Occipital lobe (tissue), 2 donors: ENCODE measurements around the gene KRT74. TPM values are rescaled to one million over a fixed set of nuclear protein-coding genes. Genes with fewer than 3 reads are reported as not detected.
"Not testable (repeated sequence)": the region's sequence is repeated elsewhere in the genome, so short reads cannot be mapped to it uniquely, and the experiment has no call there.

ENCODE experiments used
- DNase-seq: peaks from one replicate; lab custom pipeline; 2025; lab: John Stamatoyannopoulos, UW
- total RNA-seq: library from RNA; depleted of rRNA; stranded (reverse); fragments of >200 nt; gene quantifications from one replicate; pipeline ENCODE4 v1.2.3, GENCODE V29; 2014

Gene KRT74
- total RNA-seq, 1 donor from 2014 or later, result not detected

- DNase-seq, result no peak
Observed at GRCh38 chr12:52603314-52603713, 29.7 kb upstream of the KRT74 start.

DNA sequence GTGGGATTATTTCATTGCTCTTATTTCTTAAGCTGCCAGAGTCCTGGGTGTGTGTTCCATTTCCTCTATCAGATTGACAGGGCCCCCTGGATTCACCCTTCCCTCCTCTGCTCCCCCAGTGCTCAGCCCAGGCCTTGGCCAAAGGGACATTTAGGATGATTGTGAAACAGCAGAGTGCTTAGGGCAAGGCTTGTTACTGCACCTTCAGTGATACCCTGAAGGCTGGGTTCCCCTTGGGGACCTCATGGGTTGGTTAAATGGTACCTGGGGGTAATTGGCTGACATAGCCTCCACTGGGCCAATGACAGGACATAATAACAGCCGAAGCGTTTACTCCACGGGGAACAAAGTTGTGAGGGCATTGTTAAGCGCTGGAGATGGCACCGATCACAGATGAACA, 28.9 kb upstream of the KRT74 start:
- DNase-seq, result no peak

DNA sequence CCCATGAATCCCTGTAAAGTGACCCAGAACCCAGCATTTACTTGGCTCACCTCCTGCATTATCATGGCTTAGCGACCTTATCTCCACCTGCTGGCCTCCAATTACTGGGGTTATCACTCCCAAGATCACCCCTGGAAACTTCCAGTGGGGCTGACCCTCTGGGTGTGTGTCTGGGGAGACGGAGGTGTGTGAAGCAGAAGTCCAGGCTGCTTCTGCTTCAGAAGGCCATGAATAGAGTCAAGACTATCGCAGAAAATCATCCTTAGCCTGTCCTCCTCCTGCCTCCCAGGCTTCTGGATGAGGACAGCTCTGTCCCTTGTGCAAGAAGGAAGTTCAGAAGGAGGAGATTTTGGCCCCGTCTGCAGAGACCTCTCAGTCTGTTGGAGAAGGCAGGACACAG, 28.0 kb upstream of the KRT74 start:
- no peak for DNase-seq

DNA sequence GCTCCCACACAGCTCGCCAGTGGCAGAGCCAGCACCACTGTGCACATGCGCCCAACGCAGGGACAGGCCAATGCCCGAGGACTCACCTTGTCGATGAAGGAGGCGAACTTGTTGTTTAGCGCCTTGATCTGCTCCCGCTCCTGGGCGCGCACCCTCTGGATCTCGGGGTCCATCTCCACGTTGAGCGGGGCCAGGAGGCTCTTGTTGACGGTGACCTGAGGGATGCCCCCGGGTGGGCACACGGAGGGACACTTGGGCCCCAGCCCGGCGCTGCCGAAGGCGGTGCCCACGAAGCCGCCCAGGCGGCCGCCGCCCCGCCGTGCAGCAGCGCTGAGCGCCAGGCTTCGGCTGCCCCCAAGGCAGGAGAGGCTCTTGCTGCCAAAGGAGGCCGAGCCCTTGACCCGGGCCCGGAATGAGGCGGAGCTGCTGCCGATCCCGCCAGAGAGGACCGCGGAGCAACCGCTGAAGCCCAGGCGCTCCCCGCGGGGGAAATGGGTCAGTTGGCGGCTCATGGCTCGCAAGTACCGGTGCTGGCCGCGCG, 27.4 kb upstream of the KRT74 start, which contains the start of gene KRT72:
Gene KRT72 (minus strand): TSS at position 523 of the 541 bp plus-strand sequence. CDS start 11 bp downstream, at position 512.
- no peak for DNase-seq

DNA sequence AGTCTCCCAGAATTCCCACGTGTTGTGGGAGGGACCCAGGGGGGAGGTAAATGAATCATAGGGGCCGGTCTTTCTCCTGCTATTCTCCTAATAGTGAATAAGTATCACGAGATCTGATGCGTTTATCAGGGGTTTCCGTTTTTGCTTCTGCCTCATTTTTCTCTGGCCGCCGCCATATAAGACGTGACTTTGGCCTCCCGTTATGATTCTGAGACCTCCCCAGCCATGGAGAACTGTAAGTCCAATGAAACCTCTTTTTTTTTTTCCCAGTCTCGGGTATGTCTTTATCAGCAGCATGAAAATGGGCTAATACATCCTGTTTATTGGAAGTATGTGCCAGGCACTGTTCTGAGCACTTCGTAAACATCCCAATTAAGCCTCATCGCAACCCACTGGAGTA, 26.8 kb upstream of the KRT74 start:
- no peak for DNase-seq

GRCh38 chr12:52600071-52600470, 26.4 kb upstream of the KRT74 start:
- no peak for DNase-seq

- no peak for DNase-seq
Observed at GRCh38 chr12:52598966-52599365, 25.3 kb upstream of the KRT74 start.

- not testable (repeated sequence) for DNase-seq
Observed at GRCh38 chr12:52594237-52594636, 20.6 kb upstream of the KRT74 start.

GRCh38 chr12:52591521-52591920, 17.9 kb upstream of the KRT74 start:
- DNase-seq, result no peak

DNA sequence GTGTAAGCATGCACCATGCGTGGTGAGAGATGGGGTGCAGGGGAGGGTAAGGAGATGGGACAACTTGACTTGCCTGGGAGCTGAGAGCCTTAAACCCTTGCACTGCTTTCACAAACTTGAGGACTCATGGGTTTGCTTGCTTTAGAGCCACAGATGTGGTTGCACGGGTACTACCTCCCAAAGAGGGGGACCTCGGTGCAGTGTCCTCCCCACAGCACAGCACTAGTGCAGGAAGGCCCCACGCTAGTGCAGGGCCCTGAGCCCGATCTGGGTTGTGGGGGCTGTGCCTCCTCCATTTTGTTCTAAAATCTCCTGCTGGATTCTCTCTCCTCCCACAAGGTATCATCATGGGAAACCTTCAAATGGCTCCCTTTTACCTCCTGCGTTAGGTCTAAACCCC, 16.4 kb upstream of the KRT74 start:
- no peak for DNase-seq

DNA sequence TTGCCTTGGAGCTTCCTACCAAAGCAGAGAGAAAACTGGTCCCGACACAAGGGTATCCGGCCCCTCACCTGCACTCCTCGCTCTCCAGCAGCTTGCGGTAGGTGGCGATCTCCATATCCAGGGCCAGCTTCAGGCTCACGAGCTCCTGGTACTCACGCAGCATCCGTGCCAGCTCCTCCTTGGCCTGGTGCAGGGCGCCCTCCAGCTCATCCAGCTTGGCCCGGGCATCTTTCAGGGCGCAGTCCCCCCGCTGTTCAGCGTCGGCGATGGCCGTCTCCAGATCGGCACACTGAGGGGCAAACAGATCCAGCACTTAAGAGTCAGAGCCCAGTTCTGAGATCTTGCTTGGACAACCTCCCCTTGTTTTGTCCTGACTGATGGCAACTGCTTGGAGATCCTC, 13.9 kb upstream of the KRT74 start:
- no peak for DNase-seq

- no peak for DNase-seq
Observed at GRCh38 chr12:52585946-52586345, 12.3 kb upstream of the KRT74 start.

- no peak for DNase-seq
Observed at GRCh38 chr12:52585066-52585465, 11.4 kb upstream of the KRT74 start.

- DNase-seq, result no peak
Observed at GRCh38 chr12:52584156-52584682, 10.6 kb upstream of the KRT74 start.

DNA sequence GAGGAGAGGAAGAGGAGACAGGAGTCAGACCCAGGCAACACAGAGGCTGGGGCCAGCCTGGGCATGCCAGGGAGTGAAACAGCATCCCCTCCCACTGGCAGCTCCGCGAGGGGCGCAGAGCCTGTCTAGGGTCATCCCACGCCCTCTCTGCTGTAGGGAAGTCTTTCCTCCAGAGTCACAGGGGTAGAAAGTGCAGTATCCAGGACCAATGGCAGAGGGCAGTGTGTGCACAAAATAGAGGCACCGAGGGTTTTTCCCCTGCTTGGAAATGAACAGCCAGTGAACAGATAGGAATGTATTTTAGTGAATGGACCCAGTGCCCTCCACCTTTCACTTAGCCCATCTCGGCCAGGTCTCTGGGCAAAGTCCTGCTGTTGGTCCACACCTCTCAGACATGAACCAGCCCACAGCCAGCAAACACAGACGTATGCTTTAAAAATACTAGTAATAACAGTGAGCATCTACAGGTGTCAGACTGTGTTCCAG, 9.4 kb upstream of the KRT74 start:
- no peak for DNase-seq

GRCh38 chr12:52582486-52582885, 8.8 kb upstream of the KRT74 start:
- DNase-seq, result no peak

DNA sequence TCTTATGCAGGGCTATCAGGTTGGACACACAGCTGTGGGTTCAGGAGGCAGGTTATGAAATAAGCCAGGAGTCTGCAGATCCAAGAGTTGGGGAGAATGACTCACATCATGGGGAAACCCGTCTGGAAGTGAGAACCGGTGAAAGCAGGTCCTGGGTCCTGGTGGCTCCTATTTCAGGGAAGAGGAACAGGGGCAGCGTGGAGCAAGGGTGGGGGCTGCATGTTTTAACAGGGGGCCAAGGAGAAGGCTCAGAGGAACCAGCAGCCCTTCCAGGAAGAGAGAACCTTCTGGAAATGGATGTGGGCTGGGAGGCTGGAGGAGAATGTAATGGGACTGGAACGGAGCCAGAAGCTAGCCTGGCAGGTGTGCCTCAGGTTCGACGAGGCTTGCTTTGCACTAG, 7.8 kb upstream of the KRT74 start:
- DNase-seq, result no peak

DNA sequence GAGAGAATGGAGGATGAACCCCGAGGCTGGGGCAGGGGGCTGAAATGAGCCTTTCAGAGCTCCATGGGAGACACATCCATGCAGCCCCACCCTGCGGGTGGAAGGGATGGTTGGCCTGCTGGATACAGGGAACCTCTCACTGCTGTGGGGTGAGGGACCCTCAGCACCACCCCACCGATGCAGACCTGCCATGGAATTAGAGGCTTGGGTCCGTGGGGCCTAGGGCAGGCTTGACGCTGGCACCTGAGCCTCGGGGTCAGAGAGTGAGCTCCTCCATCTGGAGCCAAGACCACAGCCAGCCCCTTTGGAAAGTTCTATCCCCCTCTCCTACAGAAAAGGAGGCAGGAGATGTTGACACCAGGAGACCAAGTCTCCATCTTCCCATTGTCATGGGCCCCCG, 7.4 kb upstream of the KRT74 start:
- no peak for DNase-seq

DNA sequence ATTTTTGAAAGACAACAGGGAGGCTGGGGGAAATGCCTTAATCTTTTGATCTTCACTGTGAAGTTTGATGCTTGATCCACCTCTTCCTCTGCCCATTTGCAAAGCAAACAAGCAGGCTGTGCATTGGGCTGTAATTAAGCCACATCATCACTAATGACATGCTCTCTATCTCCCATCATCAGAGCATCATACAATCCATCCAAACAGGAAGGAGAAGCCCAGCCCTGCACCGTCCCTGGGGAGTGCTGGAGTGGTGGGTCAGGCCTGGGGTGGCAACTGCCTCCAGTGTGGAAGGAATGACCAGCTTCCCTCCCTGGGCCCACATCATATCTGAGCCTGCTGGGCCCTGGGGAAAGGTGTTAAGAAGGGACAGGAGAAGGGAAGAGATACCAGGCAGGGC, 6.9 kb upstream of the KRT74 start:
- DNase-seq, result no peak

- DNase-seq, result no peak
Observed at GRCh38 chr12:52579468-52580465, 6.1 kb upstream of the KRT74 start.

GRCh38 chr12:52578469-52578868, 4.8 kb upstream of the KRT74 start:
- DNase-seq, result no peak

DNA sequence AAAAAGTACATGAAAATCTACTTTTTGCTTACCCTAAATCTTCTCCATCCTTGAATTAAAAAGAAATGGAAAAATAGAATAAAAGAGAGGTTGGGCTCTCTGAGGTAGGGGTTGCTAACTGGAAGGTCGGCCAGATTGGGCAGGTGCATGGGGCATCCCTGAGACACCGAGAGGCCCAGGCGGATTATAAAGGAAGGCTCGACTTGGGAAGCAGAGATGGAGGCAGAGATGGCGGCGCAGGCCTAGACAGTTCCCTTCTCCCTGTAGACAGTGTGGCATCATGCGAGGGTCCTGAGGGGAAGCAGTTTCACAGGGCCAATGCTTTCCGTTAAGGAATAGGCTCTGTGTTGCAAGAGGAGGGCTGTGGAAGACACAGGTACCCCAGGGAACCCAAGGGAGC, 3.7 kb upstream of the KRT74 start:
- DNase-seq, result no peak

- DNase-seq, result no peak
Observed at GRCh38 chr12:52575948-52576347, 2.3 kb upstream of the KRT74 start.
